Measurements from ENCODE around the gene ABHD11.
A peak's percentile ranks its signal among the peaks of the same experiment; 100 is the strongest.
"Not testable (repeated sequence)": the region's sequence is repeated elsewhere in the genome, so short reads cannot be mapped to it uniquely, and the experiment has no call there.

The ABHD11 gene

GRCh38 chr7:73738612-73739386, at the start of gene ABHD11:
TSS of gene ABHD11 (minus strand) at chr7:73738802. CDS start at chr7:73738770, 32 bp downstream.
- DNase-seq, result peak; percentile 98

DNA sequence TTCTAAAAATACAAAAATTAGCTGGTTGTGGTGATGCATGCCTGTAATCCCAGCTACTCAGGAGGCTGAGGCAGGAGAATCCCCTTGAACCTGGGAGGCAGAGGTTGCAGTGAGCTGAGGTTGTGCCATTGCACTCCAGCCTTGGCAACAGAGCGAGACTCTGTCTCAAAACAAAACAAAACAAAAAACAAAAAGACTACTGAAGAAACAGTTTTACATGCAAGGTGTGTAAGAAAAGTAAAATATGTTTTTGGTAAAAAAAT, 49.1 kb upstream of the ABHD11 start:
- DNase-seq, result not testable (repeated sequence)

DNA sequence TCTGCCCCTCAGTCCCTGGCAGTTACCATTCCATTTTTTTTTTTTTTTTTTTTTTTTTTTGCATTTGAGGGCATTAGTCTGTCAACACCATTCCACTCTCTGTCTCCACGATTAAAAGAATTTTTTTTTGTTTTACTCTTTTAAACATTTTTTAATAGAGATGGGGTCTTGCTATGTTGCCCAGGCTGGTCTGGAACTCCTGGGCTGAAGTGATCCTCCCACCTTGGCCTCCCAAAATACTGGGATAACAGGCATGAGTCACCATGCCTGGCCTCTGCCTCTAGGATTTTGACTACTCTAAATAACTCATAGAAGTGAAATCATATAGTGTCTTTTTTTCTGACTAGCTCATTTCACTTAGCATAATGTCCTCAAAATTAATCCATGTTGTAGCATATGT, 48.0 kb upstream of the ABHD11 start:
- no peak for DNase-seq

DNA sequence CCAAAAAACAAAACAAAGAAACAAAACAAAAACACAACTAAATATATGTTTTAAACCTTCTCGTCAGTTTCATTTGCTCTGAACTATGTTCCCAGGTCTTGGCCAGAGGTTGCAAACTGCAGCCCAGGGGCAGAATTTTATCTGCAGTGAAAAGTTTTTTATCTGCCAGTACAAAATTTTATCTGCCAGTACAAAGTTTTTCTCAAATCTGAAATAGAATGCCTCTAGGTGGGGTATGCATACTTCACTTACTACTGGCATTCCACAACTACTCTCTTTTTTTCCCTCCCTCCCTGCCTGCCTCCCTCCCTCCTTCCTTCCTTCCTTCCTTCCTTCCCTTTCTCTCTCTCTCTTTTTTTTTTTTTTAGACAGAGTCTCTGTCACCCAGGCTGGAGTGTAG, 40.9 kb upstream of the ABHD11 start:
- no peak for DNase-seq

DNA sequence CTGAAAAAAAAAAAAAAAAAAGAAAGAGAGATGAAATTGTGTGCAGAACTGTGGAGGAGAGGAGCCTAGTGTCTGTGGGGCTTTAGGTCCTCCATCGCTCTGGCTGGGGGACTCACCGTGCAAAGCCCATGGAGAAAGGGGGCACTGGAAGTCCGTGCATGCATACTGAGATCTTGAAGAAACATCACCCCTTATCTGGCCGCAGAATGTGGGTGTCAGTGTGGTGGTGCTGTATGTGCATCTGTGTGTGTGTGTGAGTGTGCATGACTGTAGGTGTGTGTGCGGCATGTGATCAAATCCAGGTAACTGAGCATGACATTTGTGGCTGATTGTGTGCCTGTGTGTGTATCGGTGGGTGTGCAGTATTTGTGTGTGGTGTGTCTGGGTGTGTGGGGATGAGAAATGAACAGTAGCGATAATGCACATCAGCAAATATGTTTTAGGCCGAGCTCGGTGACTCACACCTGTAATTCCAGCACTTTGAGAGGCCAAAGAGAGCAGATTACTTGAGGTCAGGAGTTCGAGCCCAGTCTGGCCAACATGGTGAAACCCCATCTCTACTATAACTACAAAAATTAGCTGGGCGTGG, 40.3 kb upstream of the ABHD11 start:
- no peak for DNase-seq

DNA sequence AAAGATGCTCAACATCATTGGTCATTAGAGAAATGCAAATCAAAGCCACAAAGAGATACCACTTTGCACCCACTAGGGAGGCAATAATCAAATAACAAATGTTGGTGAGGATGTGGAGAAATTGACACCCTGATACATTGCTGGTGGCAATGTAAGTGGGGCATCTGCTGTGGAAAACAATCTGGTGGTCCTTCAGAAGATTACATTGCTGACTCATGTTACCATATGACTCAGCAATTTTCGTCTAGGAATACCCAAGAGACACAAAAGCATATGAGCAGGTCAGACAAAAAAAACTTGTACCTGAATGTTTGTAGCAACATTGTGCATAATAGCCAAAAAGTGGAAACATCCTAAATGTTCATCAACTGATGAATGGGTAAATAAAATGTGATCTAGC, 36.3 kb upstream of the ABHD11 start:
- DNase-seq, result no peak

- no peak for DNase-seq
These were observed 35.3 kb upstream of the ABHD11 start for GRCh38 chr7:73773700-73774517.

DNA sequence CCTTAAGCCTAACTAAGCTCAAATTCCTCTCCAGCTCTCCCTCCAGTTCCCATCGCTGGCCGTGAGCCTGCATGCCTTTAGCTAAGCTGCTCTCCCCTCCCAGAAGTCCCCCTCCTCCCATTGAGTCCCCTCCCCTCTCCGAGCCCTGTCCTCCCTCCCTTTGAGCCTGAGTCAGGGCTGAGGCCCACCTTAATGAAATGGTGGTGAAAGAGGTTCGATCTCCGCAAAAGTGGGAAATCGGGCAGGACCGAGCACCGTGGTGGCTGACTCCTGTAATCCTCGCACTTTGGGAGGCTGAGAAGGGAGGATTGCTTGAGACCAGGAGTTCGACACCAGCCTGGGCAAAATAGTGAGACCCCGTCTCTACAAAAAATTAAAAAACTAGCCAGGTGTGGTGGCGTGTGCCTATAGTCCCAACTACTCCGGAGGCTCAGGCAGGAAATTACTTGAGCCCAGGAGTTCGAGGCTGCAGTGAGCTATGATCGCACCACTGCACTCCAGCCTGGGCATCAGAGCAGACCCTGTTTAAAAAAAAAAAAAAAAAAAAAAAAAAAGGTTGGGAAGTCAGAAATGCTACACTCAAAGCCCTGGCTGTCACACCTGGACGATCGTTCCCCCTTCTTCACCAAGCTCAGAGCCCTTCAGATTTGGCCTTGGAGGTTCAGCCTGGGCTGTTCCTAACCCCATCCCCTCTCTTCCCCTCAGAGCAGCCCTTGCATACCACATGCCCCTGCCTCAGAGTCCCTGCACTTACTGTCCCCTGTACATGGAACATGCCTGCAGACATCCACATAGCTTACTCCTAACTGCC, 32.5 kb upstream of the ABHD11 start:
- no peak for DNase-seq

GRCh38 chr7:73770002-73770859, 31.6 kb upstream of the ABHD11 start, which contains the start of gene CLDN3:
TSS of gene CLDN3 (minus strand) at chr7:73770270. CDS start at chr7:73770049, 221 bp downstream.
- peak; percentile 97 for DNase-seq

GRCh38 chr7:73769481-73770001, 30.9 kb upstream of the ABHD11 start:
- DNase-seq, result peak; percentile 32

DNA sequence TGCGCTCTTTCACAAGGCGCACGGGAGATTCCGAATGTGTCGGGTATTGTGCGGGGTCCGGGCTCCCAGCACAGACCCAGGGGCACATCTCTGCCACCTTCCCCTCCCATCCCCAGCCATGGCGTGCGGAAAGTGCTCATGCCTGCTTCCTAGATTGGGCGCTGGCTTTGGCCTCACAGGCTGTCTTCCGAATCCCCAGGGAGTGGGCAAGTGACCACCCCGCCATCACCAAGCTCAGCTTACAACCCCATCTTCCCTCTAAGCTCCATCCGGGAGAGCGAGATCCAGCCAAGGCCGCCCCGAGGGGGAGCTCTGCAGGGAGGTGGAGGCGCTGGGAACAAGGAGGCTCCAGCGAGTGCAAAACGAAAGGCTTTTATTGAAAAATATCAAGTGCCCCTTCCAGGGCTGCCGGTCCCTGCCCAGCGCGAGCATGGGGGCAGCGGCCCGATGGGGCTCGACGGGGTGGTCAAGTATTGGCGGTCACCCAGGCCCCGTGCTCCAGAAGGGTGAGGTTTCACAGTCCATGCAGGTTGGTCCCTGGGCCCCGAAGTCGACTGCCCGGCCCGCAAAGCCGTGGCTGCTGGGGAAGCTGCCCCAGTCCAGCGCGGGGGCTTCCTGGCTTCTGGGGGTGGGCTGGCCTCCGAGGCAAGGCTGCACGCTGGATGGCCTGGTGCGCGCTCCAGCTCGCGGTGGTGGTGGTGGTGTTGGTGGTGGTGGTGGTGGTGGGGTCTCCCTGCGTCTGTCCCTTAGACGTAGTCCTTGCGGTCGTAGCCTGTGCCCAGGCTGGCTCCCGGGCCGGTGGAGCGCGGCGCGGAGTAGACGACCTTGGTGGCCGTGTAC, 30.3 kb upstream of the ABHD11 start:
- DNase-seq, result no peak

DNA sequence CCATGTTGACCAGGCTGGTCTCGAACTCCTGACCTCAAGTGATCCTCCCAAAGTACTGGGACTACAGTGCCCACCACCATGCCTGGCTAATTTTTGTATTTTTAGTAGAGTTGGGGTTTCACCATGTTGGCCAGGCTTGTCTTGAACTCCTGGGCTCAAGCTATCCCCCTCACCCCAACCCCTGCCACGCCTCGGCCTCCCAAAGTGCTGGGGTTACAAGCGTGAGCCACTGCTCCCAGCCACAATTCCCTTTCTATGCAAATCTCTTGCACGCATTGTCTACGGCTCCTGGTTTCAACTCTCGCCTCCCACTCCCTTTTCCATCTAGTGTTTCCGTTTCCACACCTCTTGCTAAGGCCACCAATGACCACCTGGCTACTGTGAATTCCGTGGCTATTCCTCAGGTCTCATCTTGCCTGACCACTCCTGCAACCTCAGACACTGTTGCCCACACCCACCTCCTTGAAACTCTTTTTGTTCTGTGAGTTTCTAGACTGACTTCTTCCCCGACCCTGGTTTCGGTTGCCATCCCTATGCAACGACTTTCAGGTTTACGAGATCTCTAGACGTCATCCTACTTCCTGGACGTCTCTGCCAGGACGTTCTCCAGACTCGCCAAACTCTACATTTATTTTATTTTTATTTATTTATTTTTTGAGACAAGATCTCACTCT, 28.1 kb upstream of the ABHD11 start:
- DNase-seq, result no peak

DNA sequence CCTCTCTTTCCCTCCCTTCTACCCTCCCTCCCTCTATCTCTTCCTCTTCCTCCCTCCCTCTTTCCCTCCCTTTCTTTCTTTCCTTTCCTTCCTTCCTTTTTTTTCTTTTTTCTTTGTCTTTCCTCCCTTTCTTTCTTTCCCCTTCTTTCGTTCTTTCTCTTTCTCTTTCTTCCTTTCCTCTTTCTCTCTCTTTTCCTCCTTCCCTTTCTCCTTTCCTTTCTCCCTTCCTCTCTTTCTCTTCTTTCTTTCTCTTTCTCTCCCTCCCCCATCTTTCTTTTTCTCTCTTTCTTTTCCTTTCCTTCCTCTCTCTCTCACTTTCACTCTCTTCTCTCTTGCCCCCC, 24.0 kb upstream of the ABHD11 start:
- no peak for DNase-seq

GRCh38 chr7:73761854-73762658, 23.5 kb upstream of the ABHD11 start:
- DNase-seq, result no peak

- no peak for DNase-seq
These were observed 20.1 kb upstream of the ABHD11 start for GRCh38 chr7:73758581-73759138.

DNA sequence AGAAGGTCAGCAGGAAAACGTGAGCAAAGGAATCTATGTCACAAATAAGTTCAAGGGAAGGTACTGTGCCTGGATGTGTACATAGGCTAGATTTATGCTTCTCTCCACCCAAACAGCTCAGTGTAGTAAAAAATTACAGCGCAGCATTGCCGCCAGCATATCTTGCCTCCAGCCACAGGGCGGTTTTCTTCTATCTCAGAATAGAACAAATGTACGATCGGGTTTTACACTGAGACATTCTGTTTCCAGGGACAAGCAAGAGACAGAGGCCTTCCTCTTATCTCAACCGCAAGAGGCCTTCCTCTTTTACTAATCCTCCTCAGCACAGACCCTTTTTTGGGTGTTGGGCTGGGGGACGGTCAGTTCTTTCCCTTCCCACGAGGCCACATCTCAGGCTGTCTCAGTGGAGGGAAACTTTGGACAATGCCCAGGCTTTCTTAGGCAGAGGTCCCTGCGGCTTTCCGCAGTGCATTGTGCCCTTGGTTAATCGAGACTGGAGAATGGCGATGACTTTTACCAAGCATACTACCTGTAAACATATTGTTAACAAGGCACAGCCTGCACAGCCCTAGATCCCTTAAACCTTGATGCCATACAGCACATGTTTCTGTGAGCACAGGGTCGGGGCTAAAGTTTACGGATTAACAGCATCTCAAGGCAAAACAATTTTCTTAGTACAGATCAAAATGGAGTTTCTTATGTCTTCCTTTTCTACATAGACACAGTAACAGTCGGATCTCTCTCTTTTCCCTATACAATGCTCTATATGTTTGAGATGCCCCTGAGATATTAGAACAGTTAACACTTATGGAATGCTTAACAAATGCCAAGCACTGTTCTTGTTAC, 11.6 kb upstream of the ABHD11 start:
- DNase-seq, result no peak

DNA sequence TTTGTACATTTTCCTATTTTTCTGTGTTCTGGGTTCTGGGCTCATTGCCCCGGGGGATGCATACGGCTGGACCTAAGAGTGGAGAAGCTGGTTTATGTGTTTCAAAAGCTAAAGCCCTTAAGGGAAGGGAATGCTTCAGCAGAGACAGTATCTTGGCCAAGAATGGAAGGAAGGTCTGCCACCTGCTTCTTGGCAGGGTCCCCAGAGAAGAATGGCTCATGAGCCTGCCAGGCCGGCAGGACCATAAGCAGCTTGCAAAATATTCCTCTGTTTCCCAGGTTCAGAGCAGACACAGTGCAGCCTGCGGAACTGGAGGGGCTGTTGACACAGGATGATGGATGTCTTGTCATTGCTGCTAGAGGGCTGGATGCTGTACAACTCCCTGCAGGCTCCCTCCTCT, 7.8 kb upstream of the ABHD11 start:
- DNase-seq, result no peak
